ENCODE data around the gene RPS6KB1. TPM values are rescaled to one million over a fixed set of nuclear protein-coding genes. Genes with fewer than 3 reads are reported as not detected.

Gene RPS6KB1
- polyA plus RNA-seq, 3 donors: 15.8 to 15.9 (median 15.9) TPM

- peak overlapping the region in 1 of 2 donors; percentile 20 for H3K27ac ChIP-seq (ENCODE audit: low read depth in 1 of 2, low read length in 2 of 2)
- H3K4me1 Mint-ChIP-seq: peaks cover 18% of the 10 kb centered on the region
- H3K4me3 ChIP-seq (replicated peaks in 1 of 3; ENCODE audit: low read depth in 2 of 3, low read length in 3 of 3): no peak overlapping the region
- no peak overlapping the region for H3K4me2 ChIP-seq (replicated peaks; ENCODE audit: extremely low read depth, low read length, poor library complexity, severe bottlenecking)
- H2AFZ ChIP-seq (ENCODE audit: insufficient read depth, low read depth, low read length, poor library complexity, severe bottlenecking): no peak overlapping the region
- H3K36me3 Mint-ChIP-seq: peaks cover 10 to 36% of the 10 kb centered on the region in 2 donors
- no peaks in the 10 kb centered on the region for H3K9me3 Mint-ChIP-seq
- intact Hi-C loops (cut with micrococcal nuclease): no loop called here
- H3K27me3 Mint-ChIP-seq (ENCODE audit: low read depth in 3 of 3): no peaks in the 10 kb centered on the region
- DNase-seq: peak in 1 of 3 donors; percentile 56
- TF ChIP-seq CTCF (IDR thresholded peaks at IDR 0.05): no peak
- no peaks in the 10 kb centered on the region for H3K9me3 ChIP-seq (replicated peaks in 1 of 2; ENCODE audit: control insufficient read depth in 1 of 2, insufficient read depth in 1 of 2, low read length in 2 of 2)
- H3K36me3 ChIP-seq (replicated peaks in 1 of 2; ENCODE audit: control insufficient read depth in 1 of 2, insufficient read depth in 2 of 2, low read length in 2 of 2): peaks cover 0 to 10% of the 10 kb centered on the region in 2 donors
- WGBS (ENCODE audit: insufficient coverage): 75% methylated on average over 4 of the region's 5 CpGs
- peaks cover 6 to 7% of the 10 kb centered on the region in 2 donors for H3K4me1 ChIP-seq (ENCODE audit: control insufficient read depth in 1 of 2, insufficient read depth in 2 of 2, low read length in 2 of 2)
- no peak overlapping the region for H3K9ac ChIP-seq (ENCODE audit: insufficient read depth, low read length, poor library complexity, severe bottlenecking)
- H3K79me2 ChIP-seq (ENCODE audit: insufficient read depth, low read length): peaks cover 94% of the 10 kb centered on the region
- no peak overlapping the region for H3K4me3 Mint-ChIP-seq
- H3K27ac Mint-ChIP-seq: peak overlapping the region in 2 of 7 donors; percentile 18 to 37
- peaks cover 71% of the 10 kb centered on the region for H4K20me1 ChIP-seq (ENCODE audit: insufficient read depth, low read length)
- H3K27me3 ChIP-seq (ENCODE audit: control insufficient read depth in 2 of 2, insufficient read depth in 2 of 2, low read length in 2 of 2): no peaks in the 10 kb centered on the region
Measured at GRCh38 chr17:59899099-59899498, 6.2 kb downstream of the RPS6KB1 start.

- Mint-ChIP-seq H3K4me3 (no peak overlapping the region), H3K36me3 (peaks cover 10 to 31% of the 10 kb centered on the region in 2 donors), H3K27ac (no peak overlapping the region), H3K9me3 (no peaks in the 10 kb centered on the region), H3K4me1 (peaks cover 11% of the 10 kb centered on the region), H3K27me3 (ENCODE audit: low read depth in 3 of 3) (no peaks in the 10 kb centered on the region)
- H3K4me2 ChIP-seq (replicated peaks; ENCODE audit: extremely low read depth, low read length, poor library complexity, severe bottlenecking): no peak overlapping the region
- WGBS (ENCODE audit: insufficient coverage): 100% methylated on average over 4 of the region's 8 CpGs
- peaks cover 94% of the 10 kb centered on the region for H3K79me2 ChIP-seq (ENCODE audit: insufficient read depth, low read length)
- DNase-seq: no peak
- intact Hi-C loops (cut with micrococcal nuclease): no loop called here
- H3K4me1 ChIP-seq (ENCODE audit: control insufficient read depth in 1 of 2, insufficient read depth in 2 of 2, low read length in 2 of 2): no peaks in the 10 kb centered on the region
- no peak overlapping the region for H3K9ac ChIP-seq (ENCODE audit: insufficient read depth, low read length, poor library complexity, severe bottlenecking)
- no peak overlapping the region for H3K4me3 ChIP-seq (replicated peaks in 1 of 3; ENCODE audit: low read depth in 2 of 3, low read length in 3 of 3)
- no peaks in the 10 kb centered on the region for H3K9me3 ChIP-seq (replicated peaks in 1 of 2; ENCODE audit: control insufficient read depth in 1 of 2, insufficient read depth in 1 of 2, low read length in 2 of 2)
- H3K36me3 ChIP-seq (replicated peaks in 1 of 2; ENCODE audit: control insufficient read depth in 1 of 2, insufficient read depth in 2 of 2, low read length in 2 of 2): peaks cover 0 to 10% of the 10 kb centered on the region in 2 donors
- H3K27ac ChIP-seq (ENCODE audit: low read depth in 1 of 2, low read length in 2 of 2): no peak overlapping the region
- no peak for TF ChIP-seq CTCF (IDR thresholded peaks at IDR 0.05)
- peaks cover 85% of the 10 kb centered on the region for H4K20me1 ChIP-seq (ENCODE audit: insufficient read depth, low read length)
- no peak overlapping the region for H2AFZ ChIP-seq (ENCODE audit: insufficient read depth, low read depth, low read length, poor library complexity, severe bottlenecking)
- no peaks in the 10 kb centered on the region for H3K27me3 ChIP-seq (ENCODE audit: control insufficient read depth in 2 of 2, insufficient read depth in 2 of 2, low read length in 2 of 2)
Measured at GRCh38 chr17:59901604-59902003, 8.7 kb downstream of the RPS6KB1 start.
